Measurements from ENCODE around the gene MAP3K15.

DNA sequence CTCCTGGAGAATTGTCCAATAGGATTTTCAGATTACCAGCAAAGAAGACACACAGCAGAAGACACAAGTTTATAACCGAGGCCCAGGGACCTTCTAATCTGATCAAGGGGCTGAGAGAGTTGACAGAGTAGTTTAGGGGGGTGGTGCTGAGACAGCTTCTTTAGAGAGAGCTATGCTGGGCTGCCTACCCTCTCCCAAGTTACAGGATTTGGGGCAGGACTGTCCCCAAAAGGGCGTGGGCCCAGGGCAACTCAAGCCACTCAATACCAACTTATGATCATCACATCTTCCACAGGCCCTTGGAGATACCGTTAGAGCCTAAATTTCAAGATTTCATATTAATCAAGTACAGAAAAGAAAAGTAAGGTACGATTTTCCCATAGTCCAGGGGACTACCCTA, 128.6 kb downstream of the MAP3K15 start:
- TF ChIP-seq CBFB (CRISPR knock-in tag; IDR thresholded peaks at IDR 0.05) = no peak
- no peak for TF ChIP-seq NFKBIZ (CRISPR knock-in tag; IDR thresholded peaks at IDR 0.05)
- no peak for TF ChIP-seq ZNF124 (CRISPR knock-in tag; IDR thresholded peaks at IDR 0.05)
- TF ChIP-seq EP300 (IDR thresholded peaks at IDR 0.05; ENCODE audit: low read depth in 2 of 2, low read length in 2 of 2) = no peak
- no peak for TF ChIP-seq EP300 (CRISPR knock-in tag; IDR thresholded peaks at IDR 0.05; ENCODE audit: borderline replicate concordance)
- TF ChIP-seq, protein P1, sequence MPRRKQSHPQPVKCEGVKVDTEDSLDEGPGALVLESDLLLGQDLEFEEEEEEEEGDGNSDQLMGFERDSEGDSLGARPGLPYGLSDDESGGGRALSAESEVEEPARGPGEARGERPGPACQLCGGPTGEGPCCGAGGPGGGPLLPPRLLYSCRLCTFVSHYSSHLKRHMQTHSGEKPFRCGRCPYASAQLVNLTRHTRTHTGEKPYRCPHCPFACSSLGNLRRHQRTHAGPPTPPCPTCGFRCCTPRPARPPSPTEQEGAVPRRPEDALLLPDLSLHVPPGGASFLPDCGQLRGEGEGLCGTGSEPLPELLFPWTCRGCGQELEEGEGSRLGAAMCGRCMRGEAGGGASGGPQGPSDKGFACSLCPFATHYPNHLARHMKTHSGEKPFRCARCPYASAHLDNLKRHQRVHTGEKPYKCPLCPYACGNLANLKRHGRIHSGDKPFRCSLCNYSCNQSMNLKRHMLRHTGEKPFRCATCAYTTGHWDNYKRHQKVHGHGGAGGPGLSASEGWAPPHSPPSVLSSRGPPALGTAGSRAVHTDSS (CRISPR knock-in tag; conservative IDR thresholded peaks at IDR 0.05) = no peak
- TF ChIP-seq, protein P2, sequence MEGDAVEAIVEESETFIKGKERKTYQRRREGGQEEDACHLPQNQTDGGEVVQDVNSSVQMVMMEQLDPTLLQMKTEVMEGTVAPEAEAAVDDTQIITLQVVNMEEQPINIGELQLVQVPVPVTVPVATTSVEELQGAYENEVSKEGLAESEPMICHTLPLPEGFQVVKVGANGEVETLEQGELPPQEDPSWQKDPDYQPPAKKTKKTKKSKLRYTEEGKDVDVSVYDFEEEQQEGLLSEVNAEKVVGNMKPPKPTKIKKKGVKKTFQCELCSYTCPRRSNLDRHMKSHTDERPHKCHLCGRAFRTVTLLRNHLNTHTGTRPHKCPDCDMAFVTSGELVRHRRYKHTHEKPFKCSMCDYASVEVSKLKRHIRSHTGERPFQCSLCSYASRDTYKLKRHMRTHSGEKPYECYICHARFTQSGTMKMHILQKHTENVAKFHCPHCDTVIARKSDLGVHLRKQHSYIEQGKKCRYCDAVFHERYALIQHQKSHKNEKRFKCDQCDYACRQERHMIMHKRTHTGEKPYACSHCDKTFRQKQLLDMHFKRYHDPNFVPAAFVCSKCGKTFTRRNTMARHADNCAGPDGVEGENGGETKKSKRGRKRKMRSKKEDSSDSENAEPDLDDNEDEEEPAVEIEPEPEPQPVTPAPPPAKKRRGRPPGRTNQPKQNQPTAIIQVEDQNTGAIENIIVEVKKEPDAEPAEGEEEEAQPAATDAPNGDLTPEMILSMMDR (CRISPR knock-in tag; IDR thresholded peaks at IDR 0.05) = no peak
- TF ChIP-seq BORCS8-MEF2B (CRISPR knock-in tag; IDR thresholded peaks at IDR 0.05) = no peak
- TF ChIP-seq ESRRA (CRISPR knock-in tag; IDR thresholded peaks at IDR 0.05; ENCODE audit: low read depth) = no peak
